Stimulated activated CD8-positive, alpha-beta memory T cell treated with anti-CD3 and anti-CD28 coated beads, Interleukin-7, amount 100 ng/mL, for 24 hours (primary cell): ENCODE results near the gene KIF23.

ENCODE experiments used
- DNase-seq: peaks from one replicate; pipeline ENCODE4 v3.0.0-alpha.2; 2020; ENCODE audit warnings: low read depth

Gene KIF23

DNA sequence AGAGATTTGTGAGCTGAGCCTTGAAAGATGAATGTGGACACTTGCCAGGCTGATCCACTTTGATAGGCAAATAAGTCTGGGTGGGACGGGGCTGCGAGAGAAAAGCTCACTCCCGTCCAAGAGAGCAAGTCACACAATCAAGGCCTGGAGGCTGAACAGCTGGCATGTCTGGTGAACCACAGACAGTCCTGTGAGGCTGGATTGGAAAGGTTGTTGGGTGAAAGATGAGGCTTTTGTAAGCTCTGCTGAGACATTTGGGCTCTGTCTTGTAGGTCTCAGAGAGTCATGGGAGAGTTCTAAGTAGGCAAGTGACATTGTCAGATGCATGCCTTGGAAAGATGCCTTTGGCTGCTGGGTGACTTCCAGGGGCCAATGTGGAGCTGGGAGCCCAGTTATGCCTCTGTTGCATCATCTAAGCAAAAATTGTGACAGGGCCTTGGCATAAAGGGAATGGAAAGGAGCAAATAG, 76.9 kb downstream of the KIF23 start:
- no peak for DNase-seq

- DNase-seq, result no peak
Measured at GRCh38 chr15:69493406-69493805, 79.3 kb downstream of the KIF23 start.

GRCh38 chr15:69496001-69496400, 81.9 kb downstream of the KIF23 start:
- DNase-seq, result no peak

GRCh38 chr15:69497076-69497475, 82.9 kb downstream of the KIF23 start:
- no peak for DNase-seq

GRCh38 chr15:69497667-69498066, 83.5 kb downstream of the KIF23 start:
- DNase-seq, result no peak
